NCI-H1930 (cell line): ENCODE measurements around the gene CYP4F22.
"Not testable (repeated sequence)": the region's sequence is repeated elsewhere in the genome, so short reads cannot be mapped to it uniquely, and the experiment has no call there.

Experiments used
- DNase-seq, 2 experiments: peaks; one replicate each; lab custom pipeline; 2025; lab: John Stamatoyannopoulos, UW

Gene CYP4F22

GRCh38 chr19:15488489-15489226, 19.7 kb upstream of the CYP4F22 start:
- no peak for DNase-seq

GRCh38 chr19:15495151-15495550, 13.2 kb upstream of the CYP4F22 start:
- no peak for DNase-seq

GRCh38 chr19:15498156-15498858, 10.0 kb upstream of the CYP4F22 start:
- DNase-seq = no peak

- DNase-seq = no peak
Measured at GRCh38 chr19:15498910-15499309, 9.4 kb upstream of the CYP4F22 start.

GRCh38 chr19:15501596-15501995, 6.7 kb upstream of the CYP4F22 start:
- DNase-seq = no peak

GRCh38 chr19:15502264-15502663, 6.1 kb upstream of the CYP4F22 start:
- DNase-seq = no peak

GRCh38 chr19:15506074-15506571, 2.2 kb upstream of the CYP4F22 start:
- DNase-seq = no peak

GRCh38 chr19:15507068-15508034, 974 bp upstream of the CYP4F22 start:
- no peak for DNase-seq

- no peak for DNase-seq
Measured at GRCh38 chr19:15511671-15512424, 3.5 kb downstream of the CYP4F22 start.

- DNase-seq = not testable (repeated sequence)
Measured at GRCh38 chr19:15515227-15515625, 6.9 kb downstream of the CYP4F22 start.

GRCh38 chr19:15516363-15516762, 8.0 kb downstream of the CYP4F22 start:
- no peak for DNase-seq

- no peak for DNase-seq
Measured at GRCh38 chr19:15517778-15518177, 9.5 kb downstream of the CYP4F22 start.

- DNase-seq = no peak
Measured at GRCh38 chr19:15519433-15519976, 11.2 kb downstream of the CYP4F22 start.

GRCh38 chr19:15524781-15525180, 16.5 kb downstream of the CYP4F22 start:
- no peak for DNase-seq

- no peak for DNase-seq
Measured at GRCh38 chr19:15525291-15525690, 17.0 kb downstream of the CYP4F22 start.

GRCh38 chr19:15526408-15526807, 18.1 kb downstream of the CYP4F22 start:
- no peak for DNase-seq

- DNase-seq = no peak
Measured at GRCh38 chr19:15527705-15528104, 19.4 kb downstream of the CYP4F22 start.

GRCh38 chr19:15529774-15530372, 21.5 kb downstream of the CYP4F22 start:
- DNase-seq = no peak

GRCh38 chr19:15532779-15533521, 24.6 kb downstream of the CYP4F22 start:
- DNase-seq = no peak

- DNase-seq = not testable (repeated sequence)
Measured at GRCh38 chr19:15533522-15533830, 25.2 kb downstream of the CYP4F22 start.
